GM12864 (cell line): ENCODE data around the gene UBAC2.

Experiments used
- DNase-seq: peaks from one replicate; pipeline ENCODE4 v3.0.0-alpha.2; 2011; ENCODE audit warnings: low read depth
- H3K4me3 ChIP-seq: 2 replicates; pipeline ENCODE4 v1.5.1; 2011; ENCODE audit warnings: mild to moderate bottlenecking, low read depth, low read length, control low read depth
- CTCF ChIP-seq: IDR thresholded peaks from 2 replicates; pipeline ENCODE4 v1.5.1; 2011; ENCODE audit warnings: low read depth, mild to moderate bottlenecking, moderate library complexity, low read length, control low read depth, inconsistent platforms; ENCODE audit errors: missing control alignments

The UBAC2 gene

GRCh38 chr13:99341969-99342722 lies 141.5 kb downstream of the UBAC2 start:
- DNase-seq: no peak
- no peak for TF ChIP-seq CTCF
- no peak overlapping the region for H3K4me3 ChIP-seq

GRCh38 chr13:99342723-99343315 lies 142.2 kb downstream of the UBAC2 start:
- H3K4me3 ChIP-seq: no peak overlapping the region
- no peak for DNase-seq
- no peak for TF ChIP-seq CTCF

- DNase-seq: no peak
- TF ChIP-seq CTCF: no peak
- H3K4me3 ChIP-seq: no peak overlapping the region
These were observed 144.1 kb downstream of the UBAC2 start for GRCh38 chr13:99344610-99345208.

GRCh38 chr13:99345345-99345744 lies 144.7 kb downstream of the UBAC2 start:
- DNase-seq: no peak
- TF ChIP-seq CTCF: no peak
- H3K4me3 ChIP-seq: no peak overlapping the region

DNA sequence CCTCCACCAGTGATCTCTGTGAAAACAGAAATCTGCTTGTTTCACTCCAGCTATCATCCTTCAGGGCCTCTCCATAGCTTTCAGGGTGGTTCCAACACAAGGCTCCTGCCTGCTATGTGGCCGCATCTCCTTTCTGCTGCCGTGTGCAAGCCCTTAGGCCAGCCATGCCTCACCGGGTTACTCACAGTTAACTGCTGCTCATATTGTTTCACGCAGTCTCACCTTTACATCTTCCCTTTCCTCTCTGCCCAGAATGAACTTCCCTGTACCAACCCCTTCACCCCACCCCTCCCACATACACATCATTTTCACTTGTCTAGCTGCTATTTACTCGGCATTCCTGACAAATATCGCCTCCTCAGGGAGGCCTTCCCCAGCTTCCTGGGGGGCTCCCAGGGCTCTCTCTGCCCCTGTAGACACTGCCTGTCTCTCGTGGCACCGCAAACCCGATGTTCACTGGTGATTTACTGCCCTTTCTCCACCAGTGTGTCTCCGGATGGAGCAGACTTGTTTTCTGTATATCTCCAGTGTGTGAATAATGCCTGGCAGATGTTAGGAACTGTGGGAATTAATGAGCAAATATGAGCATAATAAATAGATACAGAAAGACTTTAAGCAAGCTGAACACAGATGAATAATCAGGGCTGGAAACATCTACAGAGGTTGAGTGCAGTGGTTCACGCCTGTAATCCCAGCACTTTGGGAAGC lies 145.8 kb downstream of the UBAC2 start:
- no peak for DNase-seq
- no peak overlapping the region for H3K4me3 ChIP-seq
- no peak for TF ChIP-seq CTCF

GRCh38 chr13:99347335-99347878 lies 146.8 kb downstream of the UBAC2 start:
- no peak for TF ChIP-seq CTCF
- DNase-seq: no peak
- H3K4me3 ChIP-seq: no peak overlapping the region
